M059J (cell line): Measurements from ENCODE around the gene SLC15A3. TPM values are rescaled to one million over a fixed set of nuclear protein-coding genes. Genes with fewer than 3 reads are reported as not detected.

Experiments used
- DNase-seq: peaks from one replicate; pipeline ENCODE4 v3.0.0-alpha.2; 2012; ENCODE audit warnings: low read depth
- total RNA-seq: library from RNA; depleted of rRNA; stranded (reverse); fragments of >200 nt; shearing (Covaris generic); gene quantifications from 2 replicates; pipeline ENCODE4 v1.2.3, GENCODE V29; 2014; rRNA removed

The SLC15A3 gene
- total RNA-seq, 1 experiment from 2014 or later, result 23.3 TPM

DNA sequence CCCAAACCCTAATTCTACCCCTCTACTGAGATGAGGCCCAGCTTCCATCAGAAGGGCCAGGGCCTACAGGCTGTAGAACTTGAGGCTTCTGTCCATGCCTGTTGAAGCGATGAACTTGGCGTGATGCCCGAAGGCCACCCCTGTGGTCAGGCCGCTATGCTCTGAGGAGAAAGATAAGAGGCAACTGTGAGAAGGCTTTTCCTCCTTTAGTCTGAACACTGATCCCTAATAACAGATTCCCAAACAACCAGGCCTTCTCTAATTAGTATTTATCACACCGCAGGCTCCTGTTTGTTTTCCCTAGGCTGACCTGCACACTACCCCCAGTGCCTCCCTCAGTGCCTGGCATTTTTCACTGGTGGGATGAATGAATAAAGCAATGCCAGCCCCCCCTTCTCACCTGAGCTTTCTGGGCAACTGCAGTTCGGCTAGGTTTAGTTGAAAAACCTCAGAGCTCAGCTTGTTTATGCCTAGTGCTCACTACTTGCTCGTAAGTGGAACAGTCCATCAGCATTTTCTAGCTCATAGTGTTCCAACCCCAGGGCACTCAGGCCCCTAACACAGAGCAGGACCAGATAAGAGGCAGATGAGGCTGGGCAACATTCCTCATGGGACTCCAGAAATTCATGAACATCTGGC lies 60.8 kb downstream of the SLC15A3 start:
- DNase-seq, result no peak

DNA sequence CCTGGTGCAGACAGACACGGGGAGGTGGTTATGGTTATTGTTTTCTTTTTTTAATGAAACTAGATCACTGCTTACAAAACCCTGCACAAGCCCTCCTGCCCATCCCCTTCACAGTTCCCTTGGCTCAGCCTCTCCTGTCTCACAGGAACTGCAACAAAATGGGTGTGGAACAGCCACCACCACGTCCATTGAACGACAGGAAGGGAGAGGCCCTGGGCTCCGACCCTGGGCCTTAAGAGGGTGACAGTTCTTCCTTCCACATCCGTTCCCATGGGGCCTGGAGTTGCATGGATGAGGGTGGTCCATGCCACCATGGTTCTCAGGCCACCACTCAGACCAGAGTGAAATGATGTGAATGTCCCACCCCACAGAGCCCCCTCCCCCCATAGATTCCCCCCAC lies 61.3 kb downstream of the SLC15A3 start:
- no peak for DNase-seq

DNA sequence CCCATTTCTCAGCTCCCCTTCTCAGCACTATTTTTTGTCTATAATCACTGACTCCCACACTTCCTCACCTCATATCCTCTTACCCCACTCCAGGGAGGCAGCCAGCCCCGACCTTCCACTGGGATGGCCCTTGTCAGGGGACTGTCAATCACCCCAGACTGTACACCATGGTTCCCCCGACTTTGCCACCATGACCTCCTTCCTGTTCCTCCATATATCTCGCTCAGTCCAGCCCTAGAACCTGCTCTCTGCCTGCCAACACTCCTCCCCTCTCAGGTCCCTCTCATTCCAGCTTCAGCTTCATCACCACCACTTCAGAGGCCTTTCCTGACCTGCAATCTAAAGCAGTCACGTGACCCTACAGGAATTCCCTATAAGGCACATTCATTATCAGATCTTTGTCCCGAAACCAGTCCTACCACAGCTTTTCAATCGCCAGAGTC lies 62.1 kb downstream of the SLC15A3 start:
- DNase-seq, result no peak

DNA sequence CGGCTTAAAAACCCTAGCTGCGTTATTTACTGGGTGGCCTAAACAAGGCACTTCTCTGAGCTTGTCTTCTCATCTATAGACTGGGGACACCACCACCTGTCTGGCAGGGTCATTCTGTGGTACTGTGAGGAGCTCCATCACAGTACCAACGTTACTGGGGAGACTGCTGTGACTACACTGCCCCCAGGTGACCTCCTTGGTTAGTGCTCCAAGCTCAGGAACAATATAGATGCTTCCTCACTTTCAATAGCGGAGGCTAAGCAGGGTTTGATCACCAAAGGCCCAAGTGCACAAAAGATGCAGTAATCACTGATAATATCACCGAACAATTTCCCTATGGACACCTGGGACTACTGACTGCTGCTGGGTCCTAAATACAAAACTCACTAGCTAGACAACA lies 64.4 kb downstream of the SLC15A3 start:
- DNase-seq, result peak; percentile 66

Other genes starting within 250 kb of the SLC15A3 start
- not detected in 2 replicates for gene MS4A18, start 227.5 kb downstream of the SLC15A3 start, total RNA-seq
- gene MS4A15, start 195.3 kb downstream of the SLC15A3 start, total RNA-seq, result not detected in 2 replicates
- gene MS4A10, start 166.8 kb downstream of the SLC15A3 start, total RNA-seq, result not detected in 2 replicates
- gene CCDC86, start 110.1 kb downstream of the SLC15A3 start, total RNA-seq, result 13.9 and 19.7 TPM in 2 replicates
- gene PTGDR2, start 96.2 kb downstream of the SLC15A3 start, total RNA-seq, result 0.07 TPM in 1 of 2 replicates, not detected in the other
- 1.3 TPM in 1 of 2 replicates, not detected in the other for gene ZP1, start 84.6 kb downstream of the SLC15A3 start, total RNA-seq
- 117 and 122 TPM in 2 replicates for gene PRPF19, start 45.6 kb downstream of the SLC15A3 start, total RNA-seq
- 47.7 and 77.7 TPM in 2 replicates for gene TMEM109, start 38.0 kb downstream of the SLC15A3 start, total RNA-seq
- gene TMEM132A, start 27.7 kb downstream of the SLC15A3 start, total RNA-seq, result 29.0 and 57.9 TPM in 2 replicates
- gene CD6, start 19.5 kb upstream of the SLC15A3 start, total RNA-seq, result 0.10 TPM in 1 of 2 replicates, not detected in the other
- not detected in 2 replicates for gene CD5, start 150.3 kb upstream of the SLC15A3 start, total RNA-seq
- 8.0 and 15.1 TPM in 2 replicates for gene VPS37C, start 209.2 kb upstream of the SLC15A3 start, total RNA-seq